Fibroblast of skin of left quadriceps (primary cell): ENCODE measurements around the gene KDM4C.
A peak's percentile ranks its signal among the peaks of the same experiment; 100 is the strongest.
"Not testable (repeated sequence)": the region's sequence is repeated elsewhere in the genome, so short reads cannot be mapped to it uniquely, and the experiment has no call there.

Source experiments
- DNase-seq, 2 experiments: peaks; one replicate each; pipeline ENCODE4 v3.0.0-alpha.2; 2013; ENCODE audit warnings: low read depth in 2 of 2

KDM4C gene

GRCh38 chr9:7169717-7170389 is 412.1 kb downstream of the KDM4C start:
- peak; percentile 20 for DNase-seq

GRCh38 chr9:7171396-7172153 is 413.8 kb downstream of the KDM4C start:
- no peak for DNase-seq

- no peak for DNase-seq
Measured at GRCh38 chr9:7172154-7173115, 414.7 kb downstream of the KDM4C start.

GRCh38 chr9:7173139-7173538 is 415.4 kb downstream of the KDM4C start:
- no peak for DNase-seq

GRCh38 chr9:7174301-7174700 is 416.5 kb downstream of the KDM4C start:
- DNase-seq = no peak

- DNase-seq = no peak
Measured at GRCh38 chr9:7174884-7175283, 417.1 kb downstream of the KDM4C start.

GRCh38 chr9:7176561-7176960 is 418.8 kb downstream of the KDM4C start:
- DNase-seq = peak; percentile 15 to 24

GRCh38 chr9:7177383-7177782 is 419.6 kb downstream of the KDM4C start:
- DNase-seq = no peak

GRCh38 chr9:7178729-7179128 is 421.0 kb downstream of the KDM4C start:
- DNase-seq = no peak

GRCh38 chr9:7180247-7180646 is 422.5 kb downstream of the KDM4C start:
- no peak for DNase-seq

- DNase-seq = not testable (repeated sequence)
Measured at GRCh38 chr9:7183139-7183538, 425.4 kb downstream of the KDM4C start.

GRCh38 chr9:7185612-7186011 is 427.8 kb downstream of the KDM4C start:
- peak; percentile 82 to 84 for DNase-seq

GRCh38 chr9:7186175-7186574 is 428.4 kb downstream of the KDM4C start:
- DNase-seq = no peak

GRCh38 chr9:7192266-7192665 is 434.5 kb downstream of the KDM4C start:
- no peak for DNase-seq

- DNase-seq = no peak
Measured at GRCh38 chr9:7195526-7195925, 437.8 kb downstream of the KDM4C start.

- DNase-seq = no peak
Measured at GRCh38 chr9:7196467-7196866, 438.7 kb downstream of the KDM4C start.

- DNase-seq = no peak
Measured at GRCh38 chr9:7201196-7201595, 443.4 kb downstream of the KDM4C start.

- DNase-seq = no peak
Measured at GRCh38 chr9:7205806-7206205, 448.0 kb downstream of the KDM4C start.

- DNase-seq = no peak
Measured at GRCh38 chr9:7206221-7206758, 448.5 kb downstream of the KDM4C start.

GRCh38 chr9:7209016-7209715 is 451.4 kb downstream of the KDM4C start:
- DNase-seq = no peak

GRCh38 chr9:7209990-7210389 is 452.2 kb downstream of the KDM4C start:
- DNase-seq = no peak
